GM19468 (cell line): ENCODE measurements around the gene PTK6.
"Not testable (repeated sequence)": the region's sequence is repeated elsewhere in the genome, so short reads cannot be mapped to it uniquely, and the experiment has no call there.

ENCODE experiments used
- ATAC-seq: cut with Tn5 transposase; IDR thresholded peaks from one replicate; pipeline ENCODE4 v1.9.1; 2021; ENCODE audit warnings: mild to moderate bottlenecking, moderate library complexity, moderate number of reproducible peaks; ENCODE audit not compliant: unreplicated experiment; ENCODE audit errors: extremely low read depth

PTK6 gene

GRCh38 chr20:63517376-63518309 is 19.5 kb downstream of the PTK6 start:
- no peak for ATAC-seq

- ATAC-seq: not testable (repeated sequence)
Measured at GRCh38 chr20:63514520-63514919, 22.7 kb downstream of the PTK6 start.

GRCh38 chr20:63513207-63513606 is 24.0 kb downstream of the PTK6 start:
- ATAC-seq: no peak

GRCh38 chr20:63509088-63509564 is 28.1 kb downstream of the PTK6 start:
- no peak for ATAC-seq

- ATAC-seq: no peak
Measured at GRCh38 chr20:63508072-63508768, 29.0 kb downstream of the PTK6 start.

- no peak for ATAC-seq
Measured at GRCh38 chr20:63507083-63507743, 30.0 kb downstream of the PTK6 start.

GRCh38 chr20:63505723-63506122 is 31.5 kb downstream of the PTK6 start:
- no peak for ATAC-seq

- no peak for ATAC-seq
Measured at GRCh38 chr20:63505281-63505680, 31.9 kb downstream of the PTK6 start.

- ATAC-seq: no peak
Measured at GRCh38 chr20:63504642-63505041, 32.5 kb downstream of the PTK6 start.

- no peak for ATAC-seq
Measured at GRCh38 chr20:63503524-63503923, 33.7 kb downstream of the PTK6 start.

- ATAC-seq: no peak
Measured at GRCh38 chr20:63502671-63503172, 34.5 kb downstream of the PTK6 start.

GRCh38 chr20:63501818-63502670 is 35.1 kb downstream of the PTK6 start:
- ATAC-seq: no peak

- ATAC-seq: no peak
Measured at GRCh38 chr20:63500902-63501817, 36.0 kb downstream of the PTK6 start.

- no peak for ATAC-seq
Measured at GRCh38 chr20:63500151-63500901, 36.9 kb downstream of the PTK6 start.

GRCh38 chr20:63499338-63499969 is 37.7 kb downstream of the PTK6 start:
- no peak for ATAC-seq

GRCh38 chr20:63498960-63499337 is 38.2 kb downstream of the PTK6 start, which contains the start of gene EEF1A2:
TSS of gene EEF1A2 (minus strand) at chr20:63499083. CDS start at chr20:63497763, 1,320 bp downstream.
- ATAC-seq: no peak
